ENCODE results near the gene CNTFR. TPM values are rescaled to one million over a fixed set of nuclear protein-coding genes. Genes with fewer than 3 reads are reported as not detected.

CNTFR gene
- total RNA-seq, 2 donors from 2014 or later, result 2.7 to 13.3 TPM

- Histone ChIP-seq H3K9me3 (no peaks in the 10 kb centered on the region), H3K27me3 (replicated peaks; ENCODE audit: insufficient read depth) (no peaks in the 10 kb centered on the region), H3K36me3 (no peaks in the 10 kb centered on the region), H3K27ac (no peak overlapping the region), H3K4me3 (no peak overlapping the region), H3K4me1 (replicated peaks) (no peaks in the 10 kb centered on the region)
- WGBS, result 76% methylated on average over 5 of the region's 5 CpGs
- intact Hi-C loops (cut with DNase I), result no loop called here
- TF ChIP-seq CTCF (IDR thresholded peaks at IDR 0.05) (no peak), POLR2A (IDR thresholded peaks at IDR 0.05) (no peak), POLR2AphosphoS5 (IDR thresholded peaks at IDR 0.05) (no peak)
- no peak for DNase-seq (ENCODE audit: low spot score)
These were observed 34.0 kb downstream of the CNTFR start for GRCh38 chr9:34555500-34555899.

- TF ChIP-seq POLR2A (IDR thresholded peaks at IDR 0.05), result no peak
- TF ChIP-seq POLR2AphosphoS5 (IDR thresholded peaks at IDR 0.05), result no peak
- no peak for TF ChIP-seq CTCF (IDR thresholded peaks at IDR 0.05)
- H3K9me3 ChIP-seq, result no peaks in the 10 kb centered on the region
- no peak overlapping the region for H3K27ac ChIP-seq
- 44% methylated on average over 19 of the region's 23 CpGs for WGBS
- H3K27me3 ChIP-seq (replicated peaks; ENCODE audit: insufficient read depth), result no peaks in the 10 kb centered on the region
- intact Hi-C loops (cut with DNase I), result no loop called here
- H3K4me1 ChIP-seq (replicated peaks), result no peaks in the 10 kb centered on the region
- DNase-seq (ENCODE audit: low spot score), result no peak
- H3K4me3 ChIP-seq, result no peak overlapping the region
- no peaks in the 10 kb centered on the region for H3K36me3 ChIP-seq
These were observed 34.5 kb downstream of the CNTFR start for GRCh38 chr9:34555002-34555348.

- TF ChIP-seq POLR2A (IDR thresholded peaks at IDR 0.05), result no peak
- no peak for TF ChIP-seq CTCF (IDR thresholded peaks at IDR 0.05)
- no peak for TF ChIP-seq POLR2AphosphoS5 (IDR thresholded peaks at IDR 0.05)
- H3K36me3 ChIP-seq, result no peaks in the 10 kb centered on the region
- no peak overlapping the region for H3K27ac ChIP-seq
- no peaks in the 10 kb centered on the region for H3K4me1 ChIP-seq (replicated peaks)
- H3K4me3 ChIP-seq, result no peak overlapping the region
- intact Hi-C loops (cut with DNase I), result no loop called here
- no peaks in the 10 kb centered on the region for H3K27me3 ChIP-seq (replicated peaks; ENCODE audit: insufficient read depth)
- WGBS, result 61% methylated on average over 16 of the region's 16 CpGs
- no peaks in the 10 kb centered on the region for H3K9me3 ChIP-seq
- no peak for DNase-seq (ENCODE audit: low spot score)
These were observed 35.1 kb downstream of the CNTFR start for GRCh38 chr9:34554211-34555001.

- DNase-seq (ENCODE audit: low spot score), result no peak
- Histone ChIP-seq H3K4me3 (no peak overlapping the region), H3K27ac (no peak overlapping the region), H3K4me1 (replicated peaks) (no peaks in the 10 kb centered on the region), H3K36me3 (no peaks in the 10 kb centered on the region), H3K9me3 (no peaks in the 10 kb centered on the region), H3K27me3 (replicated peaks; ENCODE audit: insufficient read depth) (no peaks in the 10 kb centered on the region)
- intact Hi-C loops (cut with DNase I), result no loop called here
- 71% methylated on average over 10 of the region's 18 CpGs for WGBS
- TF ChIP-seq CTCF (IDR thresholded peaks at IDR 0.05) (no peak), POLR2A (IDR thresholded peaks at IDR 0.05) (no peak), POLR2AphosphoS5 (IDR thresholded peaks at IDR 0.05) (no peak)
These were observed 36.0 kb downstream of the CNTFR start for GRCh38 chr9:34553511-34554021.

GRCh38 chr9:34552986-34553385, 36.5 kb downstream of the CNTFR start:
- DNase-seq (ENCODE audit: low spot score), result no peak

More at GRCh38 chr9:34552986-34553385, 36.5 kb downstream of the CNTFR start:
- Histone ChIP-seq H3K27me3 (replicated peaks; ENCODE audit: insufficient read depth) (no peaks in the 10 kb centered on the region), H3K36me3 (no peaks in the 10 kb centered on the region), H3K9me3 (no peaks in the 10 kb centered on the region), H3K4me1 (replicated peaks) (no peaks in the 10 kb centered on the region), H3K4me3 (no peak overlapping the region), H3K27ac (no peak overlapping the region)
- TF ChIP-seq CTCF (IDR thresholded peaks at IDR 0.05), result no peak
- no peak for TF ChIP-seq POLR2A (IDR thresholded peaks at IDR 0.05)
- TF ChIP-seq POLR2AphosphoS5 (IDR thresholded peaks at IDR 0.05), result no peak
- intact Hi-C loops (cut with DNase I), result no loop called here
- 100% methylated on average over 2 of the region's 2 CpGs for WGBS
